Body of pancreas (tissue), 4 donors: ENCODE results near the gene LMAN2. TPM values are rescaled to one million over a fixed set of nuclear protein-coding genes. Genes with fewer than 3 reads are reported as not detected.

Experiments used
- ATAC-seq: fragments of 150-250 bp; one replicate; pipeline ENCODE4 v1.9.1; 2016
- DNase-seq, 4 donors: peaks; one replicate each; pipeline ENCODE4 v3.0.0-alpha.2; 2019
- H3K27ac ChIP-seq, 4 donors: fragments of 200-600 bp; sonication (generic); 1 replicate in 3 of 4; 2 replicates in 1 of 4; pipeline versions ENCODE4 v1.5.1 to v1.6.1; 2016 to 2019; ENCODE audit warnings: mild to moderate bottlenecking in 1 of 4, mixed read lengths in 1 of 4, moderate library complexity in 1 of 4
- H3K27me3 ChIP-seq, 2 donors: fragments of 200-600 bp; sonication (generic); one replicate each; pipeline ENCODE4 v1.6.0; 2016; ENCODE audit warnings: mild to moderate bottlenecking in 1 of 2
- H3K36me3 ChIP-seq, 2 donors: fragments of 200-600 bp; sonication (generic); replicated peaks in 1 of 2; 2 replicates each; pipeline ENCODE4 v1.5.1; 2016; ENCODE audit warnings: low read depth in 2 of 2; ENCODE audit not compliant: insufficient read depth in 1 of 2
- H3K4me1 ChIP-seq: fragments of 200-600 bp; sonication (generic); one replicate; pipeline ENCODE4 v1.6.0; 2016
- H3K4me3 ChIP-seq, 2 donors: fragments of 200-600 bp; sonication (generic); 1 replicate in 1 of 2; 2 replicates in 1 of 2; pipeline ENCODE4 v1.5.1; 2016 to 2019
- H3K9me3 ChIP-seq, 3 donors: fragments of 200-600 bp; sonication (generic); 1 replicate in 2 of 3; 2 replicates in 1 of 3; pipeline ENCODE4 v1.5.1; 2016
- POLR2A ChIP-seq, 3 donors: fragments of 450-650 bp; IDR thresholded peaks; one replicate each; pipeline ENCODE4 v1.6.1; 2016; ENCODE audit warnings: antibody characterized with exemption in 3 of 3, mild to moderate bottlenecking in 2 of 3
- WGBS, 2 donors: methylation state at CpG; one replicate each; pipeline ENCODE4 v1.1.5; 2017; 5-methylcytosine and 5-hydroxymethylcytosine counted together
- intact Hi-C: fragments of 100-400 bp; cut with DNase I; formaldehyde crosslinking; loops from one replicate; pipeline ENCODE4 v1.15.1; 2023
- total RNA-seq, 2 donors: library from RNA; depleted of rRNA; stranded (reverse); fragments of >200 nt; gene quantifications; one replicate each; pipeline ENCODE4 v1.1.0, GENCODE V29; 2016
- TF ChIP-seq, protein P1 (sequence below), 7 experiments: fragments of 450-650 bp in 4 of 7; fragments of 200-600 bp in 3 of 7; sonication (generic) in 3 of 7; IDR thresholded peaks; one replicate each; pipeline ENCODE4 v1.5.1; 2016 to 2019; ENCODE audit warnings: antibody characterized with exemption in 7 of 7

The LMAN2 gene
- total RNA-seq, 2 donors from 2014 or later: 218 to 227 TPM

DNA sequence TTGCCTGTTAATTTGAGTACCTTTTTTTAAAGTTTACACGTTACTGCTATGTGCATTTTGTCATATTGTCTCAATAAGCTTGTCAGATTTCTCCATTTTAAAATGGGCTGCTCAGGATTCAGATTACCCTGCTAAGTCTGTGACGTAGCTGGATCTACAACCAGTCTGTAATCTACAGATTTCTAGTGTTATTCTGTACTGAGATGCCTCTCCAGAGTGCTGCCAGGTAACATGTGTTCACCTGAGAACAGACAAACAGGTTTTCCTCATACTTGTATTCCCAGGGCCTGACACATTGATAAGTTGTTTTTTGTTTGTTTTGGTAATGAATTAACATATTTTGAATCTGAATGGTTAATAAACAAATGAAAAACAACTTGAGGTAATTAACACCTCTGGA is 63.3 kb downstream of the LMAN2 start:
- intact Hi-C loops: no loop called here
- H3K27me3 ChIP-seq: no peaks in the 10 kb centered on the region
- no peak for DNase-seq
- TF ChIP-seq POLR2A (IDR thresholded peaks at IDR 0.05): no peak
- TF ChIP-seq, protein P1, sequence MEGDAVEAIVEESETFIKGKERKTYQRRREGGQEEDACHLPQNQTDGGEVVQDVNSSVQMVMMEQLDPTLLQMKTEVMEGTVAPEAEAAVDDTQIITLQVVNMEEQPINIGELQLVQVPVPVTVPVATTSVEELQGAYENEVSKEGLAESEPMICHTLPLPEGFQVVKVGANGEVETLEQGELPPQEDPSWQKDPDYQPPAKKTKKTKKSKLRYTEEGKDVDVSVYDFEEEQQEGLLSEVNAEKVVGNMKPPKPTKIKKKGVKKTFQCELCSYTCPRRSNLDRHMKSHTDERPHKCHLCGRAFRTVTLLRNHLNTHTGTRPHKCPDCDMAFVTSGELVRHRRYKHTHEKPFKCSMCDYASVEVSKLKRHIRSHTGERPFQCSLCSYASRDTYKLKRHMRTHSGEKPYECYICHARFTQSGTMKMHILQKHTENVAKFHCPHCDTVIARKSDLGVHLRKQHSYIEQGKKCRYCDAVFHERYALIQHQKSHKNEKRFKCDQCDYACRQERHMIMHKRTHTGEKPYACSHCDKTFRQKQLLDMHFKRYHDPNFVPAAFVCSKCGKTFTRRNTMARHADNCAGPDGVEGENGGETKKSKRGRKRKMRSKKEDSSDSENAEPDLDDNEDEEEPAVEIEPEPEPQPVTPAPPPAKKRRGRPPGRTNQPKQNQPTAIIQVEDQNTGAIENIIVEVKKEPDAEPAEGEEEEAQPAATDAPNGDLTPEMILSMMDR (IDR thresholded peaks at IDR 0.05): no peak
- H3K9me3 ChIP-seq: no peaks in the 10 kb centered on the region
- peak; percentile 71 for ATAC-seq
- no peak overlapping the region for H3K4me3 ChIP-seq
- H3K4me1 ChIP-seq: peaks cover 5% of the 10 kb centered on the region
- H3K36me3 ChIP-seq: peaks cover 7 to 26% of the 10 kb centered on the region in 2 donors
- H3K27ac ChIP-seq: no peak overlapping the region
- 27 to 42% methylated on average over 2 of the region's 2 CpGs for WGBS, 2 donors

Other genes starting within 250 kb of the LMAN2 start
- gene NSD1, start 217.9 kb downstream of the LMAN2 start, total RNA-seq: 10 to 100 TPM; 29.8 to 32.0 TPM
- gene RAB24, start 47.9 kb downstream of the LMAN2 start, total RNA-seq: 10 to 100 TPM; 79.1 to 92.0 TPM
- gene PRELID1, start 47.9 kb downstream of the LMAN2 start, total RNA-seq: 10 to 100 TPM; 63.3 to 91.8 TPM
- gene MXD3, start 39.8 kb downstream of the LMAN2 start, total RNA-seq: 10 to 100 TPM; 13.2 to 21.4 TPM
- gene RGS14, start 6.3 kb upstream of the LMAN2 start, total RNA-seq: 10 to 100 TPM; 15.0 to 39.2 TPM
- gene SLC34A1, start 32.8 kb upstream of the LMAN2 start, total RNA-seq: not detected
- not detected for gene PFN3, start 49.0 kb upstream of the LMAN2 start, total RNA-seq
- gene F12, start 57.9 kb upstream of the LMAN2 start, total RNA-seq: 1 to 10 TPM in 1 of 2 donors, under 1 TPM in 1; 0.33 to 4.4 TPM
- gene GRK6, start 75.0 kb upstream of the LMAN2 start, total RNA-seq: 10 to 100 TPM; 13.7 to 20.8 TPM
- 1 to 10 TPM in 1 of 2 donors, under 1 TPM in 1; 0.78 to 1.3 TPM for gene PRR7, start 95.1 kb upstream of the LMAN2 start, total RNA-seq
- gene DBN1, start 122.0 kb upstream of the LMAN2 start, total RNA-seq: 10 to 100 TPM; 28.0 to 29.0 TPM
- 10 to 100 TPM in 1 of 2 donors, 1 to 10 TPM in 1; 7.3 to 15.8 TPM for gene PDLIM7, start 145.9 kb upstream of the LMAN2 start, total RNA-seq
- gene DOK3, start 158.2 kb upstream of the LMAN2 start, total RNA-seq: 1 to 10 TPM; 3.3 to 5.4 TPM
- 100 to 1,000 TPM in 1 of 2 donors, 10 to 100 TPM in 1; 86.1 to 115 TPM for gene DDX41, start 165.3 kb upstream of the LMAN2 start, total RNA-seq
- gene FAM193B, start 202.9 kb upstream of the LMAN2 start, total RNA-seq: 100 to 1,000 TPM in 1 of 2 donors, 10 to 100 TPM in 1; 79.9 to 133 TPM
- gene TMED9, start 240.5 kb upstream of the LMAN2 start, total RNA-seq: 100 to 1,000 TPM in 1 of 2 donors, 10 to 100 TPM in 1; 82.2 to 155 TPM
- gene B4GALT7, start 248.5 kb upstream of the LMAN2 start, total RNA-seq: 10 to 100 TPM; 17.1 to 17.5 TPM